K562 (cell line): ENCODE measurements around the gene KCP. TPM values are rescaled to one million over a fixed set of nuclear protein-coding genes. Genes with fewer than 3 reads are reported as not detected.

Experiments
- ATAC-seq: fragments of 200-7000 bp; cut with Tn5 transposase; 3 replicates; pipeline ENCODE4 v1.9.1; 2020; ENCODE audit warnings: moderate library complexity
- BruUV-seq: library from RNA; stranded (reverse); fragments of 400-500 nt; replicated peaks from 2 replicates; lab custom pipeline; 2021; lab: Mats Ljungman, UMichigan
- CTCF ChIA-PET: fragments of 300-600 bp; formaldehyde crosslinking; extraction: SDS; loops from one replicate; lab custom pipeline; 2021; ENCODE audit warnings: low intra/inter-chr PET ratio; lab: Yijun Ruan, JAX
- POLR2A ChIA-PET: fragments of 300-600, 350-650 bp; sonication (Branson Sonifier 250); formaldehyde crosslinking; extraction: SDS; loops from one replicate; lab custom pipeline; 2021; ENCODE audit warnings: antibody characterized with exemption, inconsistent platforms; lab: Yijun Ruan, JAX
- DNase-seq, 4 experiments: peaks; one replicate each; pipeline versions ENCODE4 v3.0.0 to v3.0.0-alpha.2; 2011 to 2018; ENCODE audit warnings: low spot score in 3 of 4, mixed read lengths in 3 of 4; ENCODE audit errors: extremely low read depth in 1 of 4
- FAIRE-seq: peaks from 2 replicates; lab custom pipeline; 2011; peaks lifted over from hg19 to GRCh38; lab: Jason Lieb, UNC
- H2AFZ ChIP-seq: 2 replicates; pipeline ENCODE4 v1.6.0; 2011; ENCODE audit warnings: low read depth, low read length, control low read depth, inconsistent platforms
- H3K27ac ChIP-seq: fragments of 200-600 bp; 3 replicates; pipeline ENCODE4 v1.8.0; 2011; ENCODE audit warnings: low read depth, mild to moderate bottlenecking, control low read depth, inconsistent platforms, low read length, moderate library complexity, mixed read lengths; ENCODE audit errors: extremely low read depth
- H3K27me3 ChIP-seq, 2 experiments: fragments of 300-600 bp in 1 of 2; 2 replicates in 1 of 2; 3 replicates in 1 of 2; pipeline versions ENCODE4 v1.6.0 to v1.8.0; 2011; ENCODE audit warnings: inconsistent platforms in 2 of 2, low read length in 2 of 2, mild to moderate bottlenecking in 1 of 2, mixed read lengths in 1 of 2, moderate library complexity in 1 of 2; ENCODE audit not compliant: control insufficient read depth in 2 of 2, insufficient read depth in 2 of 2
- H3K36me3 ChIP-seq: fragments of 300-600 bp; 3 replicates; pipeline ENCODE4 v1.8.0; 2011; ENCODE audit warnings: mild to moderate bottlenecking, low read length, inconsistent platforms; ENCODE audit not compliant: control insufficient read depth, insufficient read depth
- H3K4me1 ChIP-seq, 2 experiments: fragments of 200-600 bp in 1 of 2; replicated peaks in 1 of 2; 2 replicates in 1 of 2; 3 replicates in 1 of 2; pipeline versions ENCODE4 v1.5.1 to v1.8.0; 2011; ENCODE audit warnings: inconsistent platforms in 2 of 2, low read length in 2 of 2, mild to moderate bottlenecking in 1 of 2, mixed read lengths in 1 of 2, moderate library complexity in 1 of 2; ENCODE audit not compliant: control insufficient read depth in 2 of 2, insufficient read depth in 2 of 2
- H3K4me2 ChIP-seq: 2 replicates; pipeline ENCODE4 v1.6.1; 2011; ENCODE audit warnings: low read length, control low read depth, inconsistent platforms, mixed read lengths; ENCODE audit not compliant: insufficient read depth
- H3K4me3 ChIP-seq: fragments of 200-600 bp; sonication (generic), shearing (Covaris generic); 2 replicates; pipeline ENCODE4 v1.5.1; 2016; ENCODE audit warnings: control low read depth, inconsistent platforms
- H3K79me2 ChIP-seq: fragments of 200-600 bp; 3 replicates; pipeline ENCODE4 v1.8.0; 2011; ENCODE audit warnings: low read length, inconsistent platforms; ENCODE audit not compliant: control insufficient read depth, insufficient read depth
- H3K9ac ChIP-seq, 2 experiments: 2 replicates each; pipeline versions ENCODE4 v1.6.0 to v1.6.1; 2011; ENCODE audit warnings: low read depth in 2 of 2, low read length in 2 of 2, control low read depth in 1 of 2, inconsistent platforms in 1 of 2, mild to moderate bottlenecking in 1 of 2, mixed read lengths in 1 of 2; ENCODE audit not compliant: insufficient read depth in 1 of 2
- H3K9me1 ChIP-seq: one replicate; pipeline ENCODE4 v1.6.0; 2011; ENCODE audit warnings: inconsistent platforms, mild to moderate bottlenecking, low read length, moderate library complexity; ENCODE audit not compliant: control insufficient read depth, insufficient read depth
- H3K9me3 ChIP-seq: replicated peaks from 2 replicates; pipeline ENCODE4 v1.5.1; 2011; ENCODE audit warnings: low read depth, low read length, inconsistent platforms; ENCODE audit not compliant: control insufficient read depth, insufficient read depth
- H4K20me1 ChIP-seq: replicated peaks from 2 replicates; pipeline ENCODE4 v1.6.1; 2011; ENCODE audit warnings: low read length, inconsistent platforms, mixed read lengths; ENCODE audit not compliant: control insufficient read depth, insufficient read depth
- CTBP1 ChIP-seq: fragments of 450-650 bp; IDR thresholded peaks from 2 replicates; pipeline ENCODE4 v1.6.1; 2016; ENCODE audit warnings: borderline replicate concordance
- CXXC5 ChIP-seq: fragments of 250-450 bp; sonication (Bioruptor Pico); IDR thresholded peaks from 2 replicates; pipeline ENCODE4 v1.8.0; 2022; ENCODE audit warnings: inconsistent platforms, mild to moderate bottlenecking, moderate library complexity
- E2F3 ChIP-seq: fragments of 250-450 bp; sonication (Bioruptor Pico); IDR thresholded peaks from 2 replicates; pipeline ENCODE4 v1.4.0; 2020; ENCODE audit warnings: mild to moderate bottlenecking
- GABPB1 ChIP-seq: sonication (generic); formaldehyde crosslinking; IDR thresholded peaks from 2 replicates; pipeline ENCODE4 v1.8.0; 2022; ENCODE audit warnings: mild to moderate bottlenecking, missing genetic modification reagents
- HMGN3 ChIP-seq: IDR thresholded peaks from 2 replicates; pipeline ENCODE4 v1.6.1; 2011; ENCODE audit warnings: borderline replicate concordance, low read depth, mild to moderate bottlenecking, mixed read lengths, low read length; ENCODE audit not compliant: insufficient read length; ENCODE audit errors: extremely low read depth
- HNRNPLL ChIP-seq: fragments of 200-400 bp; formaldehyde crosslinking; IDR thresholded peaks from 2 replicates; pipeline ENCODE4 v1.6.1; 2017; ENCODE audit warnings: low read length, low read depth, mild to moderate bottlenecking; ENCODE audit not compliant: poor library complexity, severe bottlenecking
- NR3C1 ChIP-seq: sonication (generic); formaldehyde crosslinking; IDR thresholded peaks from 2 replicates; pipeline ENCODE4 v1.8.1; 2022; ENCODE audit warnings: missing genetic modification reagents
- PRPF4 ChIP-seq: fragments of 200-400 bp; formaldehyde crosslinking; IDR thresholded peaks from one replicate; pipeline ENCODE4 v1.6.1; 2017; ENCODE audit warnings: low read length, low read depth, mild to moderate bottlenecking; ENCODE audit not compliant: insufficient read depth, poor library complexity, severe bottlenecking
- PURB ChIP-seq: sonication (generic); formaldehyde crosslinking; IDR thresholded peaks from 2 replicates; pipeline ENCODE4 v1.9.0; 2021; ENCODE audit warnings: low read depth, mild to moderate bottlenecking, missing genetic modification reagents
- SP1 ChIP-seq: sonication (generic); formaldehyde crosslinking; IDR thresholded peaks from 2 replicates; pipeline ENCODE4 v1.8.1; 2022; ENCODE audit warnings: mild to moderate bottlenecking, missing genetic modification reagents
- TAL1 ChIP-seq: fragments of 450-650 bp; IDR thresholded peaks from 2 replicates; pipeline ENCODE4 v1.6.1; 2016; ENCODE audit warnings: mild to moderate bottlenecking
- ZBTB33 ChIP-seq: sonication (generic); formaldehyde crosslinking; IDR thresholded peaks from 2 replicates; pipeline ENCODE4 v1.8.1; 2023; ENCODE audit warnings: mild to moderate bottlenecking, missing genetic modification reagents
- ZEB2 ChIP-seq: fragments of 450-650 bp; IDR thresholded peaks from 2 replicates; pipeline ENCODE4 v1.6.1; 2016
- WGBS: fragments of 100-300 bp; shearing (Covaris generic); methylation state at CpG from one replicate; pipeline ENCODE4 v1.1.6; 2016; ENCODE audit warnings: low coverage, mixed read lengths; ENCODE audit not compliant: insufficient coverage; ENCODE audit errors: missing lambda C conversion rate; 5-methylcytosine and 5-hydroxymethylcytosine counted together
- in situ Hi-C: fragments of 300-500 bp; cut with MboI; formaldehyde crosslinking; loops from 4 replicates; pipeline ENCODE4 v1.15.0; 2018; ENCODE audit warnings: inconsistent platforms, mixed read lengths
- intact Hi-C: fragments of 100-400 bp; cut with micrococcal nuclease; formaldehyde crosslinking; loops from 2 replicates; pipeline ENCODE4 v1.14.2; 2022
- polyA plus RNA-seq, 8 experiments: library from polyadenylated mRNA; depleted of rRNA in 4 of 8; stranded (reverse) in 5 of 8; unstranded in 3 of 8; fragments of >200 nt; fragmentation: Nextera tagmentation in 2 of 8; fragmentation: Illumina TruSeq in 1 of 8; extraction: Ambion mirVana in 2 of 8; extraction: Trizol in 1 of 8; gene quantifications; 2 replicates each; pipeline versions ENCODE4 v1.2.1 to v1.2.3, GENCODE V29; 2011 to 2014; ENCODE audit warnings: inconsistent platforms in 1 of 8, missing spikeins in 1 of 8
- total RNA-seq, 7 experiments: library from RNA; depleted of rRNA in 6 of 7; stranded (reverse); fragments of >200 nt in 6 of 7; fragmentation: Illumina TruSeq in 2 of 7; extraction: Trizol in 2 of 7; gene quantifications; 2 replicates each; pipeline versions ENCODE4 v1.2.1 to v1.2.3, GENCODE V29; 2011 to 2021; ENCODE audit warnings: low replicate concordance in 1 of 7

Gene KCP
- total and polyA plus RNA-seq, 9 of the 15 experiments (the other 6 are each of a cell fraction or from before 2014, with no cell fraction given), result 0.06 to 0.17 (median 0.12) TPM; not detected in 3

- no peak within 1 kb of the TSS for H3K4me3 ChIP-seq
- ATAC-seq (no peak), DNase-seq (no peak), FAIRE-seq (no peak)
- no peak within 1 kb of the TSS for H2AFZ ChIP-seq
- peaks cover 0 to 31% of the 10 kb centered on the region in 2 experiments; a peak in 2 of 5 replicates for H3K4me1 ChIP-seq
- H3K27ac ChIP-seq, result no peak within 1 kb of the TSS
- H3K4me2 ChIP-seq, result no peak within 1 kb of the TSS
- in situ Hi-C loops (no loop called here), intact Hi-C loops (no loop called here)
- POLR2A ChIA-PET, result interaction anchor here (0.8 kb wide), 1 partner anchor 10 kb away, joined by 3 read pairs; no protein-coding TSS in a partner anchor
- H3K27me3 ChIP-seq, result peaks cover 71 to 89% of the 10 kb centered on the region in 2 experiments
- BruUV-seq, result no TSS peak
- TF ChIP-seq GABPB1 (peak; percentile 31; the same call in 1 of the 2 replicates), HMGN3 (peak; percentile 6), HNRNPLL (no peak)
- H3K79me2 ChIP-seq, result no peaks in the 10 kb centered on the region
- H3K36me3 ChIP-seq, result no peaks in the 10 kb centered on the region
- peaks cover 10% of the 10 kb centered on the region for H4K20me1 ChIP-seq
- WGBS, result 21% methylated on average over 50 of the region's 83 CpGs
- no peak within 1 kb of the TSS; a peak in 1 of 4 replicates for H3K9ac ChIP-seq
- no peaks in the 10 kb centered on the region for H3K9me3 ChIP-seq
- H3K9me1 ChIP-seq, result no peaks in the 10 kb centered on the region
- CTCF ChIA-PET, result no interaction called here
Measured at GRCh38 chr7:128937647-128938543, 27.4 kb upstream of the KCP start, which contains the start of gene IRF5. Gene IRF5 (plus strand): TSS chr7:128937927. CDS start chr7:128942082, 4,155 bp downstream.

- intact Hi-C loops (no loop called here), in situ Hi-C loops (no loop called here)
- Histone ChIP-seq H3K27ac (no peak overlapping the region), H3K9me3 (no peaks in the 10 kb centered on the region), H3K4me2 (no peak overlapping the region), H3K36me3 (no peaks in the 10 kb centered on the region), H3K79me2 (no peaks in the 10 kb centered on the region), H3K4me3 (no peak overlapping the region), H3K27me3 (peaks cover 77 to 92% of the 10 kb centered on the region in 2 experiments), H4K20me1 (peaks cover 10% of the 10 kb centered on the region), H3K9me1 (no peaks in the 10 kb centered on the region), H3K9ac (no peak overlapping the region; a peak in 1 of 4 replicates), H3K4me1 (peaks cover 0 to 31% of the 10 kb centered on the region in 2 experiments; a peak in 2 of 5 replicates), H2AFZ (no peak overlapping the region)
- BruUV-seq, result no TSS peak
- ChIA-PET CTCF (no interaction called here), POLR2A (interaction anchor here (0.8 to 1.0 kb wide), 2 partner anchors 11 to 16 kb away, joined by 3 read pairs; no protein-coding TSS in a partner anchor)
- DNase-seq (no peak), ATAC-seq (no peak), FAIRE-seq (no peak)
- 1% methylated on average over 16 of the region's 17 CpGs for whole genome bisulfite sequencing
- TF ChIP-seq PRPF4 (no peak), E2F3 (CRISPR knock-in tag) (no peak), ZBTB33 (no peak), CTBP1 (no peak), TAL1 (no peak), SP1 (CRISPR knock-in tag) (no peak), NR3C1 (no peak), PURB (no peak), ZEB2 (no peak), CXXC5 (CRISPR knock-in tag) (no peak)
Measured at GRCh38 chr7:128937271-128937646, 26.8 kb upstream of the KCP start.
